GDM1 (cell line): ENCODE data around the gene CCDC150.
"Not testable (repeated sequence)": the region's sequence is repeated elsewhere in the genome, so short reads cannot be mapped to it uniquely, and the experiment has no call there.

Source experiments
- DNase-seq: peaks from one replicate; lab custom pipeline; 2025; lab: John Stamatoyannopoulos, UW

Gene CCDC150

GRCh38 chr2:196639180-196640030 is at the start of gene CCDC150:
Gene CCDC150 (plus strand): TSS chr2:196639715. CDS start chr2:196639767, 52 bp downstream.
- DNase-seq = peak; percentile 92

- no peak for DNase-seq
Observed at GRCh38 chr2:196590286-196590685, 49.2 kb upstream of the CCDC150 start.

DNA sequence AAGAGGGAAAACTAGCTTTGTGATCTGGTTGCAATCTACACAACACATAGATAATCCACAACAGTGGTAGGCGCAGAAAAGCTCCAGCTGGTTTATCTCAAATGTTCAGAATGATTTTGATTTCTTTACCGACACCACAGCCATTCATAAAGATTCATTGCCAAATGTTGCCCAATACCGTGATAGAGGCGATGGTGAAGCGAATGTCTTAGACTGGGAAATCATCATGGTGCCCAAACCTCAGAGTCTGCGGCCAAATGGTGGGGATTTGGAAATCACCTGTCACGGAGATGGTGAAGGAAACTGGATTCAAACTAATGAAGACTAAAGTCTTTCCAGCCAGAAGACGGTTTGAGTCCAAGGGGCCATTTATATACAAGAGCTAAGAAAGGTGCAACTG is 48.5 kb upstream of the CCDC150 start:
- no peak for DNase-seq

DNA sequence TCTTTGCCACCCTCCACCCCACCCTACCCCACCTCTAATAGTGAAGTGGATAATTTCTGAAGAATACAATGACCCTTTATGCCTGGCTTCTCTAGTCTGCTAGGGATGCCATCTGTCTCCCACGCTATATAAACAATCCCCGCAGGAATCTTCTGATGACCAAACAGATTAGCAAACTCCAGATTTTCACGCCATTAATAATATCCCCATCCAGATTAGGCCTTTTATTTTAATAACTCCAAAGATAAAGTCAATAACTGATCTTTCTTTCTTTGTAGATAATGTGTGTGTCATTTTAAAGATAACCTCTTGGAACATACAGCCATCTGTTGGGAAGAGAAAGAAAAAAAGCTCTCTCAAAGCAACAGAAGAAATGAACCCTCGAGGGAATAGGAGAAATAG is 47.9 kb upstream of the CCDC150 start:
- DNase-seq = no peak

GRCh38 chr2:196592331-196592910 is 47.1 kb upstream of the CCDC150 start:
- no peak for DNase-seq

DNA sequence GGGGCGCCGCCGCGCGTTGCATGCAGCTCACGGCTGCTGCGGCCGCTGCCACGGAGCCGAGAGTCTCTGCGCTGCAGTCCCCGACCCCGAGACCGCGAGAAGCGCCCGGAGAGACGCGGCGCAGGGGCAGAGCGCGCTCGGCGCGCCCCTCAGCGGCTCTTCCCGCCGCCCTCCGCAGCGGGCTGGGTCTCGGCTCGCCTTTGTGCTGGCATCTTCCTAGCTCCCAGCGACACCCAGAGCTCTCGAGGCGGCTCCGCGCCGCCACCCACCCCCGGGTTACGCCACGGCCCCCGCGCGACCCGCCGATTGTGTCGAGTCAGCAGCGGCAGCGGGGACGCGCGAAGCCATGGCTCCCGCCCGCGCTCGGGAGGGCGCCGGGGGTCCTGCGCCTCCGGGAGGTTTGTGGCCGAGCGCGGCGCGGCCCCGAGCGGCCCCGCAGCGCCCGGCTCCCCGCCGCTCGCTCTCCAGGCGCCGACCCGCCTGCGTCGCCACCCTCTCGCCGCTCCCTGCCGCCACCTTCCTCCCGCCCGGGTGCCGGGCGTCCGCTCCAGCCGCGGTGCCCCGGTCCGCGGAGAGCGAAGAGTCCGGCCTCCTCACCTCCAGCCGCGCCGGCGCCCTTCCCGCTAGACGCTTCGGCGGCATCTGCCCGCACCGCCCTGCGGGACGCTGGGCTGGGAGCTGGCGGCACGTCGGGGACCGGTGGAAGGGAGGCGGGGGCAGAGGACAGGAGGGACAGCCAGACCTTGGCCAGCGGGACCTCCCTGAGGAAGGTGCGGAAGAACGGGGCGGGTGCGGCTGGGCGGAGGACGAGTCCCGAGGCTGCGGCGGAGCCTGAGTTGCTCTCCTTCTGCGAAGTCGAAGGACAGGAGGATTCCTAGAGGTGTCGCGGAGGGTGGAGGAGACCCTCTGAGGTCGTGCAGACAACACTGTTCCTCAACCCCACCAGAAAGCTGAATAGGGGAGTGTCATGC is 46.3 kb upstream of the CCDC150 start, which contains the start of gene HECW2:
TSS of gene HECW2 (minus strand) at position 644 of the 971 bp plus-strand sequence.
- DNase-seq = no peak

GRCh38 chr2:196594158-196594557 is 45.4 kb upstream of the CCDC150 start:
- no peak for DNase-seq

DNA sequence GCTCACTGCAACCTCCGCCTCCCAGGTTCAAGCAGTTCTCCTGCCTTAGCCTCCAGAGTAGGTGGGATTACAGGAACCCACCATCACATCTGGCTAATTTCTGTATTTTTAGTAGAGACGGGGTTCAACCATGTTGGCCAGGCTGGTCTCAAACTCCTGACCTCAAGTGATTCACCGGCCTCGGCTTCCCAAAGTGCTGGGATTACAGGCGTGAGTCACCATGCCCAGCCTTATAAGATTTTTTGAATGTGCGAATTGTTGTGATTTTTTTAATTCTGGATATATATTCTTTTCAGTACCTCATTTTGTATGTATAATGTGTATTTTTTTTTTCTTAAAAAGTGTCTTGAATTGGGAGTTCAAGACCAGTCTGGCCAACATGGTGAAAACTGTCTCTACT is 42.0 kb upstream of the CCDC150 start:
- no peak for DNase-seq

- DNase-seq = no peak
Observed at GRCh38 chr2:196598412-196598811, 41.1 kb upstream of the CCDC150 start.

- DNase-seq = no peak
Observed at GRCh38 chr2:196598846-196599245, 40.7 kb upstream of the CCDC150 start.

GRCh38 chr2:196601430-196602306 is 37.8 kb upstream of the CCDC150 start:
- DNase-seq = no peak

DNA sequence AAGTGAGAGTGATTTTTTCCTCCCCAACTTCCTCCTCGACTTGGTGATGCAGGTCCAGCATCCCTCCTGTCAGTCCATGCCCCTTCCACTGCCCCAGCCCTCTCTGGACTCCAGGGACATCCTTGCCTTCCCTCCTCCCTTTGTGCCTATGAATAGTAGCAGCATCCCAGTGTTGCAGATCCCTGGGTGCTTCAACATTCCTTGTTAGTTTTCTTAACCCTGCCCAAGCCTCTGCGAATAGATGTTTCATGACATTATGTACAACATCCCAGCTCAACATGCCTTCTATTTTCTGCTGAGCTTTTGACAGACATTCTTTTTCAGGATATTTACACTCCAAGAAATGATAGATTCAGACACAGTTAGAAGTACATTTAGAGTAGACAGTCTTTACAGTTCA is 35.3 kb upstream of the CCDC150 start:
- DNase-seq = no peak

DNA sequence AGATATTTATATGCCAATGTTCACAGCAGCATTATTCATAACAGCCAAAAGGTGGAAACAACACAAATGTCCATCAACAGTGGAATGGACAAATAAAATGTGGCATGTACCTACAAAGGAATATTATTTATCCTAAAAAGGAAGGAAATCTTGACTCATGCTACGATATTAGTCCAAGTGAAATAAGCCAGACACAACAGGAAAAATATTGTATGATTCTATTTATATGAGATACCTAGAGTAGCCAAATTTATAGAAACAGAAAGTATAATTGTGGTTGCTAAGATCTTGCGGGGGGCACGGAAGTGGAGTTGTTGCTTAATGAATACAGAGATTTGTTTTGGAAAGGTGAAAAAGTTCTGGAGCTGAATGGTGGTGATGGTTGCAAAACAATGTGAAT is 33.0 kb upstream of the CCDC150 start:
- no peak for DNase-seq

DNA sequence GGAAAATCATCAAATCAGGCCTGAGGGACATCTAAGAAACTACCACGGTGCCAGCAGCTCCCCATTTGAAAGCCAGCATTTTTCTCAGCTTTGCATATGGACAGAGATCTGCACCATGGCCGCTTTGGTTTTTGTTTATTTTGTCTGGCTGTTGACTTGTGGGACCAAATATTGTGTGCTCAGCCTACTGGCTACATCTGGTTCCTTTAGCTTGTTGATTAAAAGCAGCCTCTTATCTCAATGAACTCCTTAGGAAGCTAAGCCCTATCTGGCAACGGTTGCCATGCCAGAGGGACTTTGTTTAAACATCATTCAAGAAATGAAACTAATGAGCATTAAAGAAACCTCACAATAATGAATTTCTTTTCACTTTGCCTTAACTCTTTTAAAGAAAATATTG is 32.4 kb upstream of the CCDC150 start:
- no peak for DNase-seq

DNA sequence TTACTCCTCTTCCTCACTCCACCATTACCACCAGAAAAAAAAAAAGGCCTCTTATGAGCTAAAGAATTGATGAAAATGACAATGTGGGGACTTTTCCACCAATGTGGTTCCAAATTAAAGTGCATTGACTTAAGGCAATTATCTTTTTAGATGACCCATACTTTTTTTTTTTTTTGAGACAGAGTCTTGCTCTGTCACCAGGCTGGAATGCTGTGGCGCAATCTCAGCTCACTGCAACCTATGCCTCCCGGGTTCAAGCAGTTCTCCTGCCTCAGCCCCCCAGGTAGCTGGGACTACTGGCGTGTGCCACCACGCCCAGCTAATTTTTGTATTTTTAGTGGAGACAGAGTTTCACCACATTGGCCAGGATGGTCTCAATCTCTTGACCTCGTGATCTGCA is 31.6 kb upstream of the CCDC150 start:
- DNase-seq = not testable (repeated sequence)

DNA sequence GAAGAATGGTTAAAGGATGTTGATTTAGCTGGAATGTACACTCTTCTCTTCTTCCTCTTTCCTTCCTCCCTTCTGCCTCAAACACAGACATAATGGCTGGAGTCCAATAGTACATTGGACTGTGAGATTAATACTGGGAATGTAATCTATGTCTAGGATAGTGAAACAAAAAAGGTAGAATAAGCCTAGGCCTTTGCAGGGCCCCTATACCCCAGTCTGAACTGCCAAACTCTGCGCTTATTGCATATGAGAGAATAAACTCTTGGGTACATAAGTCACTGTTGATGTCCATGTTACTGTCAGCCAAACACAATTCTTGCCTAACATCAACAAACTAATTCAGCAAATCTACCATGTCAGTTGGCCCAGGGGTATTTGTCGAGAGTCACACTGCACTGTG is 29.7 kb upstream of the CCDC150 start:
- no peak for DNase-seq

- no peak for DNase-seq
Observed at GRCh38 chr2:196610796-196611195, 28.7 kb upstream of the CCDC150 start.

DNA sequence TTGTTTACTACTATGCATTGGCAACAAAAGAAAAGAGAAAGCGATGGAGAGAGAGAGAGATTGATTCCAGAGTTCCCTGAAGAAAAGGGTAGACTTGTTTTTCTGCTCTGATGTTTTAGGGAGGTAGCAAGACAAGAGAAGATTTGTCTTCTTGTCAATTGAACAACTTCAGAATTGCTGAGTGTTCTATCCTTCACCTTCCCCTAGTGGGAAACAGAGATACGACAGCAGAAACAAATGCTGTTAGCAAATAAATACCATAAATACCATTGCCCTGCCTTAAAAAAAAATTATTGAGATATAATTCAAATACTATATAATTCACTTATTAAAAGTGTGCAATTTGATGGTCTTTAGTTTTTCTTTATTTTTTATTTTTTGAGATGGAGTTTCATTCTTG is 26.2 kb upstream of the CCDC150 start:
- no peak for DNase-seq

GRCh38 chr2:196617430-196617829 is 22.1 kb upstream of the CCDC150 start:
- DNase-seq = no peak

- DNase-seq = no peak
Observed at GRCh38 chr2:196618661-196619060, 20.9 kb upstream of the CCDC150 start.

GRCh38 chr2:196630531-196630930 is 9.0 kb upstream of the CCDC150 start:
- no peak for DNase-seq
